ENCODE data around the gene ERICH2.
"Not testable (repeated sequence)": the region's sequence is repeated elsewhere in the genome, so short reads cannot be mapped to it uniquely, and the experiment has no call there.

Gene ERICH2, protein sequence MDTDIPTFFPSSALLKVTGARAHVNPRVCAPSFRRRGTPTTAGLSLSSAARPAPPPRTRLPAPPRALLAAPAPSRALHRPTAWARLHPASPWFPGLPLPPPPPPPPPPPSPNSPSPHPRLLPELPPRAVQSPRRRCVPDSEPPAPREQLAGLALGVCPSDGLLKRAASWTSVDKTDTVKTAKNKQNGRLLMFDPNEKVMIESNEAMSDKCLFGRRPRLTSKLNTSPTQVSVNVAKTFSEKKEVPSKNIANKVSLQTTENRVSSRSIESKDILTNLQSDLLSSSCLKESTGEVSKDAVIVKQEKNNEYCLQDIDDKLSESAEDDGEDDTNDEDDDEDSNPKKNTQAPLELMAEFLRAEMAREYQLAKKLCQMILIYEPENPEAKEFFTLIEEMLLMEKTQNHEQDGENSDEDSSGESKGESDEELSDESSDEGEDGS

DNA sequence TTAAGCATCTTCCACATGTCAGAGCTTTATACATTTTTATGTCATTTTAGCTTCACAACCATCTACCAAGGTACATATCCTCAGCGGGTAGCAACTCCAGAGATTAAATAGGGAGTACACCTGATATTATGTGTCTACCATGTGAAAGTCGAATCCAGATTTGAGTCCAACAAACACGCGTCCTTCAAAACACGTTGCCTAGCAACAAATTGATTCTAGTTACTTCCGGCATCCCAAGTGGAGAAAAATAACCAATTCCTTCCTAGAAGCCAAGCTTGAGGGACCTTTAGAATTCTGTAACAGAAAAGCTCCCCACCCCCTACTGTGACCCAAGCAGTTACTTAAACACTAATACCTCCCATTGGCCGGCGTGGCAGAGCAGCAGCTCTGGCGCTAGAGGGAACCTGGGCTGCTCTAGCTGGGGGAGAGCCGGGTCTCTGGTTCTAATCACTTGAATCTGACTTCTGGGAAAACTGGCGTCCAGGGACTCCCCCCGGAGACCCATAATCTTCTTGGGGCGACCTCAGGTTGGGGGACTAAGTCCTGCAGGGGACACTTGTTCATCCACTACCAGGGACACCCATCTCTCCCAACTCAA is at the start of gene ERICH2:
TSS of gene ERICH2 (plus strand) at position 371 of the 598 bp plus-strand sequence. CDS start 304 bp downstream, outside the sequence.
- peak; percentile 43 for DNase-seq

DNA sequence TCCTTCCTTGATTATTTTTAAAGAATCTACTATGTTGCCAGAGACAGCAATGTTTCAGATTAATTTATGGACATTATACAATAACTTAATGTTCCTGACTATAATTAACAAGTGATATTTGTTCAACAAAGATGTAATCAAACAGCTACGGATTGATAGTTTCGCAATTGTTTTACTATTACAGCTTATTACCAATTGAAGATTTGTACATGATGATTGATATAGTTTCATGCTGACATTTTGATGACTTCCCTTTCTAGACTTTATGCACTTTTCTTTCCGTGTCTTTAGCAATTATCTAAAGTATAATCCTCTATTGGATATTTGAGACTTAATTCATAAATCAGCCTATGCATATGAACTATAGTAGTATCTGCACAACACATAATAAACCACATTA is 48.5 kb upstream of the ERICH2 start:
- DNase-seq = no peak

DNA sequence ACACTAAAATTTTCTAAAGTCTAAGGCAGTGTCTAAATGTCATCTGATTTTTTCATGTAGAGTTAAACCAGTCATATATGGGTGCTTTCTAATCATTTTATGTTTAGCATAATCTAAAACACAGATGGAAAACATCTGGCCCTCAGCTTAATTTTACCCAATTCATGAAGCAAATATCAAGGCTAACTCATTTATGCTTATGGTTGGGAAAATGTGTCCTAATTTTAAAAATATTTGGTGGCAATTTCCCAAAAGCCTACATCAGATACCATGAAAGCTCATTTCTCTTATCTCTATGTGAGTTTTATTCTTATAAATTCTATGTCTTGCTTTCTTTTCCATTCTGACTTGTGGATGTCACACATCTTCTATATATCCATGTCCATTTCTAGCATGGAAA is 47.9 kb upstream of the ERICH2 start:
- DNase-seq = no peak

DNA sequence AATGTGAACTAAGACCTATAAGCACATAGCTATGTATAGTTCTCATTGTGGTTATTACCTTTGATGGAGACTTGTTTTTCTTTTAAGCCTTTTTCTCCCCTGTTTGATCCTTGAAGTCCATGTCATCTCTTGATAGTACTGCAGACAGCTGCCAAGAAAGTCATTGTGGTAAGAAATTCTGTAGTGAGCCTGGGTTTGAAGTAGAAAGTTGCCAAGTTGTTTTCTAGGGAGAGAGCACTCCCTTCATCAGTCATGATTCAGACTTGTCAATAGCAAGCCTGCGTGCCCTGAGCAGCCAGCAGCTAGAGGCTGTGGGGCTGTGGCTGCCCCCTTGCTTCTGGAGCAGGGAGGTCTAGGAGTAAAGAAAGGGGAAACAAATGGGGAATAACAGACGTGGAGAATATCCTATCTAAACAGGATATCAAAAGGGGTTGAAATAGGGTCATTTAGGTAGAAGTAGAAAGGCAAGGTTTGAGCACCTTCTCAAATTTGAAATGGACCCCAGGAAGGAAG is 46.7 kb upstream of the ERICH2 start:
- DNase-seq = no peak

DNA sequence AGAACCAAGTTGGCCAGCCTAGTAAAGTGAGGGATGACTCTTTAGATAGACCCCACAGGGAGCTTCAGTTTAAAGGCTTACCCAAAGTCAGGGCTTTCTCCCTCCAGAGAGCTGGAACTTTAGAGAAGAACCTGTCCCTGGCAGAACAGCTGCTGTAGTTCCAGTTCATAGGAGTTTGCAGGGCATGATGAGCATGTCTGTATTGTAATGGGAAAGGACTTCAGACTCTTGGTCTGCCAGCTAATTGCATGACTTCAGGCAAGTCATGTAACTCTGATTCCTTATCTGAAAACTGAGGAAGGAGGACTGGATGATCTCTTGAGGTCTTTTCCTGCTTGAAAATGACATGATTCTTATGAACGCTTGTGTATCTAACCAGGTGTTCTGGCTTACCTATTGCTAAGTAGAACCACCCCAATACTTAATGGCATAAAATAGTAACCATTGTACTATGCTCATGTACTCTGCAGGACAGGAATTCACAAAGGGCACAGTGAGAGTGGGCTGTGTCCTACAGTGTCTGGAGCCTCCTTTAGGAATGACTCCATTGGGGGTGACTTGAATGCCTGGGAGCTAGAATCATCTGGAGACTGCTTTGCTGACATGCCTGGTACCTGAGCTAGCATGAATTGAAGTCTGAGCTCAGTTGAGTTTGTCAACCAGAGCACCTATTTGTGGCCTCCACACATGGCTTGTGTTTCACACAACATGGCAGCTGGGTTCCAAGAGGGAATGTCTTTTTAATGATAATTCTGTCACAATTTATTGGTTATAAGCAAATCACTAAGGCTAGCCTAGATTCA is 36.2 kb upstream of the ERICH2 start:
- DNase-seq = no peak

DNA sequence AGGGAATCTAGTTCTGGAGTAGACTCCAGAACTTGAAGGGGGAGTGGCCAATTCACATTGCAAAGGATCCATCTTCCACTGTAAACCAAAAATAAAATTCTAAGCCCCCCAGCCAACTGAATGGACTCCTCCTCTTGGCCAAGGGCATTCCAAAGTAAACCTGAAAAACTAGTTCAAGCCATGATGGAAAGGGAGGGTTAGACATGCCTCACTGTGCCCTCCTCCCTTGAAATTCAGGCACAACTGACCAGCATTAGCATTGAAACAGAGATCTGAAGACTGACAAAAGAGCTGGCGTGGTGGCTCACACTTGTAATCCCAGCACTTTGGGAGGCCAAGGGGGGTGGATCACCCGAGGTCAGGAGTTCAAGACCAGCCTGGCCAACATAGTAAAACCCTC is 35.6 kb upstream of the ERICH2 start:
- DNase-seq = not testable (repeated sequence)

DNA sequence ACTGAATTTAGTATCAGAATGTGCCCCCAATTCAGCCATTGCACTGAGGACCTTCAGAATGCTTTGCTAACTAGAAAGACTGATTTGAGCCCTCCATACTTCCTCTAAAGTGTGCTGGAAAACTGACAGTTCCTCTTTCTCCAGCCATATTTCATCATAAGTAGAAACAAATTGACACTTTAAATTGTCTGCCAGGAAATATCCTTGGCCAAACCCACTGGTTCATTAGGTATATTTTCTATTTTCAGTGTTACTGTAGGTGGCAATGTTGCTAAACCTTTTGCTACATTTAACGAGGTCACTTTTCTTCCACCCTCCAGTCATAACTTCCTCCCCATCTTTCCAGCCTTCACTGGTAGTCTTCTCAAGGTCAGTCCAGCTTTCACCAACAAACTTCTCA is 33.5 kb upstream of the ERICH2 start:
- no peak for DNase-seq

DNA sequence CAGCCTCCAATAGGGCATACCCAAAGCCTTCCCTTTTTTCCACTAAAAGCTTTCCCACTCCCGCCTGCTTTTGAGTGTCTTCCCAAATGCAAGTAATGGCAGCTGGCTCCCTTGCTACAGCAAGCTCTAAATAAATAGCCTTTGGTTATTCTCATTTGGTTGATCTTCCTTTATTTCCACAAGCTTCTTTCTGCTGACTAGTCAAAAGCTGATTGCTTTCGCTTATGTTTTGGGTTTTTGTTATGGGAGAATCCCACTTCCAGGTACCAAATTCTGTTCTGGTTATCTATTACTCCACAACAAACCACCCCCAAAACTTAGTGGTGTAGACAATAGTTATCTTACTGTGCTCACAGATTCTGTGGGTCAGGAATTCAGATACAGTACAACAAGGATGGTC is 32.8 kb upstream of the ERICH2 start:
- DNase-seq = no peak

DNA sequence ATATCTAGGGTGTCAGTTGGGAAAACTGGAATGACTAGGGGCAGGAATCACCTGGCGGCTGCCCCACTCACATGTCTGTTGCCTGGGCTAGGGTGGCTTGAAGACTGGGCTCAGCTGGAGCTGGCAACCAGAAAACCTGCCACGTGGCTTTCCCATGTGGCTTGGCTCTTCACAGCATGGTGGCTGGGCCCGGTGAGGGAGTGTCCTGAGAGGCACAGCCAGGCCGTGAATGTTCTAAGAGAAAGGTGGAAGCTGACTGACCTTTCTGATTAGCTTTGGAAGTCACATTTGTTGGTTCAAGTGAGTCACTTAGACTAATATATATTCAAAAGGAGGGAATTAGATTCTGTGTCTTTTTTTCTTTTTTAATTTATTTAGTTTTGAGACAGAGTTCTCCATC is 32.4 kb upstream of the ERICH2 start:
- DNase-seq = no peak

DNA sequence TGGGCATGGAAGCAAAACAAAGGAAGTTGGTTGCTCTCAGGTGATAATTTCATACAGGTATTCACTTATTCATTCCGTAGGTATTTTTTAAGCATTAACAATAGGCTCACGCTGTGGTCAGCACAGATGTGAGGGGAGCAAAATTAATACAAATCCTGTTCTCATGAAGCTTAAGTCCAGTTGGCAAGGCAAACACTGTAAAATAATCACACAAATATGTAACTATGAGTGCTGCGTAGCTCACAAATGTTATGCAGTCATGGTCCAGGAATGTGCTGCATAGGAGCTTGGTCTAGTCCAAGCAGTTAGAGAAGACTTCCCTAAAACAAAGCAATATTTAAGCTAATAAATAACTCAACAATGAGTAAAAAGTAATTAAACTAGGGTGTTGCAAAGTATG is 31.1 kb upstream of the ERICH2 start:
- no peak for DNase-seq

DNA sequence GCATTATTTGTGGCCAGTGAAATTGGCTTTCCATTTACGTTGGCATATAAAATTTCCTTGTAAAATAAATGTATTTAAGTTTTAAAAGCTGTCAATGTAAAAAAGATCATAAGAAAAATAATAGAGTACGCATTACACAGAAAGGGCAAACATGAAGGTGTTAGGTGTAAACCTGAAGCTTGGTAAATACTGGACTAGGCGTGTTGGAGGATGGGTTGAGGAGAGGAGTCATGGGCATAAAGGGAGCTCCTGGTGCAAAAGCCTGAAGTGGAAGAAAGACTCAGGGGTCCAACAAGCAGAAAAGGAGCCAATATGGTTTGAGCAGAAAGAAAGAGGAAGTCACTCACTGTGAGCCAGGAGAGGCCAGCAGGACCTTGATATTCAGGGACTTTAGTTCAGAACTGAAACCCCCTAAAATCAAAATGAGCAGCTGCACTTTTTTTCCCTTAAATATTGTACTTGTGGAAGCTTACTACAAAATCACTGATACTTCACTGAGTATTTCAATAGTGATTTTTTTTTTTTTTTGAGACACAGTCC is 30.6 kb upstream of the ERICH2 start:
- no peak for DNase-seq

DNA sequence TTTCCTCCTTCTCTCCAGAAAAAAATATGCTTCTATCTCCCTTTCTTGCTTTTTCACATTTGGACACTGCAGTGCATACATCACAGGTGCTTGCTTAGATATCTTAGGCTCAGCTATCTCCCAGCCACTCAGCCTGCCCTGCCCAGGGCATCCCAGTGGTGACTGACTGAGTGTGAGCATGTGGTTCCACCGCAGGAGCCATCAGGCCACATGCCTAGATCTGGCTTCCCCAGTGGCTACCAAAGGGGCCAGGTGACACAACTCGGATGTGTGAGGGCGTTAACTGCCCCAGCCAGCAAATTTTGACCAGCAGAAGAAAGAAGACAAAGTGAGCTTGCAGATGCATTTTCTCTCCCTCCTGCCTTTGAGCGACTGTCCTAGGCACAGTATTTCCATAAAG is 29.5 kb upstream of the ERICH2 start:
- DNase-seq = no peak

DNA sequence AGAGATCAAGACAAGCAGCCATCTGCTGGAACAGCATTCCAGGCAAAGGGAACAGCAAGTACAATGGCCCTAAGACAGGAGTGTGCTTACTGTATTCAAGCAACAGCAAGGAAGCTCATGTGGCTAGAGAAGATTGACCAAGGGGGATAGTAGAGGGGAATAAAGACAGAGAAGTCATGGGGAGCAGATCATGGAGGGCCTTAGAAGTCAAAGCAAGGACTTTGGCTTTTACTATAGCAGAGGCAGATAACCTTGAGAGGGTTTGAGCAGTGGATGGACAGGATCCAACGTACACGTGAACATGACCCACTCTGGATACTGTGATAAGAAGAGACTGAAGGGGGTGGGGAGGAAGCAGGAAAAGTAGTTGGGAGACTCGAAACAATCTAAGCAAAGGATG is 28.2 kb upstream of the ERICH2 start:
- no peak for DNase-seq

DNA sequence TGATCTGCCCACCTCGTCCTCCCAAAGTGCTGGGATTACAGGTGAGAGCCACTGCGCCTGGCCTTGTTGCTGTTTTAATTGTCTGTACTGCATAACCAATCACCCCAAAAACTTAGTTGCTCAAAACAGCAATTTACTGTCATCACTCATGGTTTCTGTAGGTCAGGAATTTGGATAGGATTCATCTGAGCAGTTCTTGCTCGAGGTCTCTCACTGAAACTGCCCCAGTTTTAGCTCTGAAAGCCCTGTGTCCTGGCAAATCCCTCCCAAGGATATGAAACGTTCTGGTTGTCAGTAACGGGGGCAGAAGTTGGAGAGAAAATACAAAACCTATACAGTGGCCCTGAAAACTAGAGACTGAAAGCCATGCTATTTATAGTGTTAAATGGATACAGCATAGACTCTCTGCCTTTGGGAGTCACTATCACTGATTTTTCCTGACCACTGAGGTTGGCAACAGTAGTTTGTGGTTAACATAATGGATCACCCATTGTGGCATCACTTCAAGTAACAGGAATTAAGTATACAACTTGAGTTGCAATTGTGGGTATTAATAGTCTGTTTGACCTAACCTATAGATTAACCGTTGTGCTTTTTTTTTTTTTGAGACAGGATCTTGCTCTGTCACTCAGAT is 27.2 kb upstream of the ERICH2 start:
- DNase-seq = no peak

DNA sequence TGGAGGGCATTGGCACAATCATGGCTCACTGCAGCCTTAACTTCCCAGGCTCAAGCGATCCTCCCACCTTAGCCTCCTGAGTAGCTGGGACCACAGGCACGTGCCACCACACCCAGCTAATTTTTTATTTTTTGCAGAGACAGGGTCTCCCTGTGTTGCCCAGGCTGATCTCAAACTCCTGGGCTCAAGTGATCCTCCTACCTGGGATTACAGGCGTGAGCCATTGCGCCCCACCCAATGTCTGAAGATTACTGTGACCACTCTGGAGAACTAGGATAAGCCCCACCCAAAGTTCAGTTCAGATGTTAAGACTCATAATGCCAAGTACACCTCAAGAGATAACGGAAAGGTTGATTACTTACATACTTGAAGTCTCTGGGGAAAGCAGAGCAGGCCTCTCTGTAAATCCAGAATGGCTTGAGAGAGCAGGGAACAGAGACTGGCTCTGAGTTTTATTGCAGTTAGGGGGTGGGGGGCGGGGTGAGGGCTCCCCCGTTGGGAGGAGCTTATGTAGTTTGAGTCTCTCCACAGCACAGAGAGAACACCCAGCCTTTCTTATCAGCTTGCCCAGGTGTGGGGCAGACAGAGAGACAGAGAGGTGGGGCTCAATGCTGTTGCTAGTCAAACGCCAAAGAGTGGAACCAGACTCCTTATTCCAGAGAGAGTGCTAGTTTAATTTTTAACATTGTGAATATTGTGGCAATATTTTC is 26.5 kb upstream of the ERICH2 start:
- DNase-seq = no peak

DNA sequence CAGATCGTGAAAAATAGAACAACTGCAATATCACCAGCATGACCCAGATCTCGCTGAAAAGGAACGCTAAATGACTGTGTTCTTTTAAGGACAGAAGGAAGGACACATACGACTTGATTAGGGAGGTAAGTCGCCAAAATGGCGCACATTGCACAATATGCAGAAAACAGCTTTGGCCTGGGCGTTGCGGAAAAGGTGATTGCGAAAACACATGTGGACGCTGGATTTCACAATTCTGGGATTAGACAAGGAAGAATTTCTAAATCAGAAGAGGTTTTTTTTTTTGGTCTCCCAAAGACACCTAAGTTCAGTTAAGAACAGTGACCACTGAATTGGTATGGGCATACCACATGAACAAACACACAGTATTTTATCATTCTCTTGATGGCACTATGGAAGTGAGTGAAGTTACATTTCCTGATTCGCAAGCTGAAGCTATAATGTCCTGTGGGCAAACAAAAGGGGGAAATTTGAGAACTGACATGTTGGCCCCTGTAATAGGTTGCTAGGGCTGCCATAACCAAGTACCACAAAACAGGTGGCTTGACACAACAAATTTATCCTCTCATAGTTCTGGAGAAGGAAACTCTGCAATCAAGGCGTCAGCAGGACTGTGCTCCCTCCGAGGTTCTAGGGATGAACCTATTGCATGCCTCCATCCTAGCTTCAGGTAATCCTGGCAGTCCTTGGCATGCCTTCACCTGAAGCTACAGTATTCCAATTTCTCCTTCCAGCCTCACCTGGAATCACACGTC is 25.8 kb upstream of the ERICH2 start:
- DNase-seq = no peak

DNA sequence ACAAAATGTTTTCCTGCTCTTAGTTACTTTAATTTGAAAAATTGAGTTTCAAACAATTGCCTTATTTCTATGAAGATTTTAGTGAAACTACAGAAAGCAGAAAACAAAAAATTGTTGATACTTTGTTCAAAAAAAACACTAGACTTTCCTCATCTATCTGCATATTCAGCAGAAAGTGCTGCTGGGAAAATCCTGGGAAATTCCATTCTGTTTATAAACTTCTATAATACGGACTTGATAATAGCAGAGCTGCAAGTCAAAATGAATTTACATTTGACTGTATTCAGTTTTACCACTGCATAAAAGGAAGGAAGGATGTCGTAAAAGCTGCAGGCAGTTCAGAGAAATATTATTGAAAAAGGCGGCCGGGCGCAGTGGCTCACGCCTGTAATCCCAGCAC is 24.9 kb upstream of the ERICH2 start:
- DNase-seq = no peak

DNA sequence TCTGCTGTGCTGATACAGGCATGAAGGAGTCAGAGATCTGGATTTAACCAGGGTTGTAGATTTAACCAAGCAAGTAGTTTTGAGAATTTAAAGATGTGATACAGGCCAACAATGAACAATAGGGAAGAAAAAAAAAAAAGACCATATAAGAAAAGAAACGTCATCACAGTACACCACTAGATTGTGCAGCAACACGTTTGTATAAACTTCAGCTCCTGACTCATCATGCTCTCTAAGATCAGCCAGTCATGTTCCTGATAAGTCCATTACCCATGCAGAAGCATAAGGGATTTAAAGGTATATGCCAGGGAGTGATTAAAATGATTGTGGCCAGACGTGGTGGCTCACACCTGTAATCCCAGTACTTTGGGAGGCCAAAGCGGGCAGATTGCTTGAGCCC is 22.3 kb upstream of the ERICH2 start:
- DNase-seq = no peak

DNA sequence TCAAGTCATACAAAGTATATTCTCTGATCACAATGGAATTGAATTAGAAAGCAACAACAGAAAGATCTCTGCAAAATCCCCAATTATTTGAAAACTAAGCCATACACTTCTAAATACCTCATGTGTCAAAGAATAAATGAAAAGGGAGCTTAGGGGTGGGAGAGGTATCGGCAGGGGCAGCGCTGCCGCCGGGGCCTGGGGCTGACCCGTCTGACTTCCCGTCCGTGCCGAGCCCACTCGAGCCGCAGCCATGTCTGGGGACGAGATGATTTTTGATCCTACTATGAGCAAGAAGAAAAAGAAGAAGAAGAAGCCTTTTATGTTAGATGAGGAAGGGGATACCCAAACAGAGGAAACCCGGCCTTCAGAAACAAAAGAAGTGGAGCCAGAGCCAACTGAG is 18.6 kb upstream of the ERICH2 start:
- DNase-seq = not testable (repeated sequence)

DNA sequence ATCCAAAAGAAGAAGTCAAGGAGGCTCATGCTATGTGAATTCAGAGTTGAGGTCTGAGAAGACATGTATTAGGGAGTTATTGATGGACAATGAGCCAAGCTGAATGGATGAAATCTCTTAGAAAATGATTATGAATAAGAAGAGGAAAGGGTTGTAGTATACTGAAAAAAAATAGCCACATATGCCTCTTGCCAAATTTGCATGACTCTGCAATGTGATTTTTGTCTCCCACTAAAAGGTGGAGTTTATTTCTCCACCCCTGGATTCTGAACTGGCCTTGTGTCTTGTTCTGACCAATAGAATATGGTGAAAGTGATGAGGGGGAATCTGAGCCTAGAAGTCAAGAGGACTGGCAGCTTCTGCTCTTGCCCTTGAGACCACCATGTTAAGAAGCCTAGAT is 8.6 kb upstream of the ERICH2 start:
- no peak for DNase-seq

DNA sequence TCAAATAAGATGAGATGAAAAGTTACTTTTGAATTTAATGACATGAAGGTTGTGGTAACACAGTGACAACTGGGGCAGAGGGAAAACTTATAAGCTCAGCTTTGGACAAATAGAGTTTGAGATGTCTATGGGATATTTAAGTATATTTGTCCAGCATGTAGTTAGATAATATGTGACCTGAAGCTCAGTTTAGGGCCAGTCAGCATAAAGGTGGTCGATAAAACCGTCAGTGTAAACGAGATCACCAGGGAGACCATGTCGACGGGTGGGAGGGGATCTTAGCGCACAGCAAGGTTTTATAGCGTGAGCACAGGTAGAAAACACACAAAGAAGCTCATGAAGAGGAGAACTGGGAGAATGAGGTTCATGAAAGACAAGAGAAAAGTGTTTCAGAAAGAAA is 7.4 kb upstream of the ERICH2 start:
- no peak for DNase-seq

Data from NCI-H526 treated with DMSO at 0.1 percent for 48 hours (cell line).